Measurements from ENCODE around the gene MEPE. TPM values are rescaled to one million over a fixed set of nuclear protein-coding genes. Genes with fewer than 3 reads are reported as not detected.

Gene MEPE
- total RNA-seq, 1 experiment from 2014 or later: not detected

DNA sequence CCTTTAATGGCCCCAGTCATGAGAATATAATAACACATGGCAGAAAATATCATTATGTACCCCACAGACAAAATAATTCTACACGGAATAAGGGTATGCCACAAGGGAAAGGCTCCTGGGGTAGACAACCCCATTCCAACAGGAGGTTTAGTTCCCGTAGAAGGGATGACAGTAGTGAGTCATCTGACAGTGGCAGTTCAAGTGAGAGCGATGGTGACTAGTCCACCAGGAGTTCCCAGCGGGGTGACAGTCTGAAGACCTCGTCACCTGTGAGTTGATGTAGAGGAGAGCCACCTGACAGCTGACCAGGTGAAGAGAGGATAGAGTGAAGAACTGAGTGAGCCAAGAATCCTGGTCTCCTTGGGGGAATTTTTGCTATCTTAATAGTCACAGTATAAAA is 13.5 kb downstream of the MEPE start:
- TF ChIP-seq TCF7L2 (IDR thresholded peaks at IDR 0.05; ENCODE audit: low read depth, low read length) (no peak), SIN3A (IDR thresholded peaks at IDR 0.05; ENCODE audit: borderline replicate concordance, insufficient read depth, low read depth, low read length) (no peak), POLR2AphosphoS5 (IDR thresholded peaks at IDR 0.05; ENCODE audit: low read depth, low read length) (no peak)
- TF ChIP-seq, protein P1, sequence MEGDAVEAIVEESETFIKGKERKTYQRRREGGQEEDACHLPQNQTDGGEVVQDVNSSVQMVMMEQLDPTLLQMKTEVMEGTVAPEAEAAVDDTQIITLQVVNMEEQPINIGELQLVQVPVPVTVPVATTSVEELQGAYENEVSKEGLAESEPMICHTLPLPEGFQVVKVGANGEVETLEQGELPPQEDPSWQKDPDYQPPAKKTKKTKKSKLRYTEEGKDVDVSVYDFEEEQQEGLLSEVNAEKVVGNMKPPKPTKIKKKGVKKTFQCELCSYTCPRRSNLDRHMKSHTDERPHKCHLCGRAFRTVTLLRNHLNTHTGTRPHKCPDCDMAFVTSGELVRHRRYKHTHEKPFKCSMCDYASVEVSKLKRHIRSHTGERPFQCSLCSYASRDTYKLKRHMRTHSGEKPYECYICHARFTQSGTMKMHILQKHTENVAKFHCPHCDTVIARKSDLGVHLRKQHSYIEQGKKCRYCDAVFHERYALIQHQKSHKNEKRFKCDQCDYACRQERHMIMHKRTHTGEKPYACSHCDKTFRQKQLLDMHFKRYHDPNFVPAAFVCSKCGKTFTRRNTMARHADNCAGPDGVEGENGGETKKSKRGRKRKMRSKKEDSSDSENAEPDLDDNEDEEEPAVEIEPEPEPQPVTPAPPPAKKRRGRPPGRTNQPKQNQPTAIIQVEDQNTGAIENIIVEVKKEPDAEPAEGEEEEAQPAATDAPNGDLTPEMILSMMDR (IDR thresholded peaks at IDR 0.05): no peak
- TF ChIP-seq, protein P2, sequence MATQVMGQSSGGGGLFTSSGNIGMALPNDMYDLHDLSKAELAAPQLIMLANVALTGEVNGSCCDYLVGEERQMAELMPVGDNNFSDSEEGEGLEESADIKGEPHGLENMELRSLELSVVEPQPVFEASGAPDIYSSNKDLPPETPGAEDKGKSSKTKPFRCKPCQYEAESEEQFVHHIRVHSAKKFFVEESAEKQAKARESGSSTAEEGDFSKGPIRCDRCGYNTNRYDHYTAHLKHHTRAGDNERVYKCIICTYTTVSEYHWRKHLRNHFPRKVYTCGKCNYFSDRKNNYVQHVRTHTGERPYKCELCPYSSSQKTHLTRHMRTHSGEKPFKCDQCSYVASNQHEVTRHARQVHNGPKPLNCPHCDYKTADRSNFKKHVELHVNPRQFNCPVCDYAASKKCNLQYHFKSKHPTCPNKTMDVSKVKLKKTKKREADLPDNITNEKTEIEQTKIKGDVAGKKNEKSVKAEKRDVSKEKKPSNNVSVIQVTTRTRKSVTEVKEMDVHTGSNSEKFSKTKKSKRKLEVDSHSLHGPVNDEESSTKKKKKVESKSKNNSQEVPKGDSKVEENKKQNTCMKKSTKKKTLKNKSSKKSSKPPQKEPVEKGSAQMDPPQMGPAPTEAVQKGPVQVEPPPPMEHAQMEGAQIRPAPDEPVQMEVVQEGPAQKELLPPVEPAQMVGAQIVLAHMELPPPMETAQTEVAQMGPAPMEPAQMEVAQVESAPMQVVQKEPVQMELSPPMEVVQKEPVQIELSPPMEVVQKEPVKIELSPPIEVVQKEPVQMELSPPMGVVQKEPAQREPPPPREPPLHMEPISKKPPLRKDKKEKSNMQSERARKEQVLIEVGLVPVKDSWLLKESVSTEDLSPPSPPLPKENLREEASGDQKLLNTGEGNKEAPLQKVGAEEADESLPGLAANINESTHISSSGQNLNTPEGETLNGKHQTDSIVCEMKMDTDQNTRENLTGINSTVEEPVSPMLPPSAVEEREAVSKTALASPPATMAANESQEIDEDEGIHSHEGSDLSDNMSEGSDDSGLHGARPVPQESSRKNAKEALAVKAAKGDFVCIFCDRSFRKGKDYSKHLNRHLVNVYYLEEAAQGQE (IDR thresholded peaks at IDR 0.05; ENCODE audit: insufficient read depth in 1 of 2, low read depth in 2 of 2, low read length in 1 of 2): no peak
- DNase-seq (ENCODE audit: low read depth, low spot score) (no peak), ATAC-seq (no peak)
- Histone ChIP-seq H3K27me3 (ENCODE audit: control insufficient read depth, insufficient read depth, low read length) (peaks cover 7% of the 10 kb centered on the region), H3K4me1 (ENCODE audit: control insufficient read depth, insufficient read depth, low read length) (no peaks in the 10 kb centered on the region), H3K36me3 (ENCODE audit: control insufficient read depth, insufficient read depth, low read length) (no peaks in the 10 kb centered on the region), H3K9me3 (ENCODE audit: control insufficient read depth, insufficient read depth, low read depth, low read length) (no peaks in the 10 kb centered on the region), H3K4me3 (ENCODE audit: low read depth in 2 of 2, low read length in 2 of 2) (no peak overlapping the region), H3K27ac (ENCODE audit: low read length) (no peak overlapping the region)
- in situ Hi-C loops (cut with HindIII; ENCODE audit: low pct_unique_long_range_greater_than_20kb, low sequenced_read_pairs): no loop called here
- intact Hi-C loops (cut with micrococcal nuclease; ENCODE audit: unreplicated experiment): no loop called here
- POLR2A ChIA-PET: interaction anchor here (0.7 kb wide), 1 partner anchor 10 kb away, joined by 3 read pairs; no protein-coding TSS in a partner anchor
- BruUV-seq (replicated peaks): no TSS peak
- CTCF ChIA-PET: no interaction called here

DNA sequence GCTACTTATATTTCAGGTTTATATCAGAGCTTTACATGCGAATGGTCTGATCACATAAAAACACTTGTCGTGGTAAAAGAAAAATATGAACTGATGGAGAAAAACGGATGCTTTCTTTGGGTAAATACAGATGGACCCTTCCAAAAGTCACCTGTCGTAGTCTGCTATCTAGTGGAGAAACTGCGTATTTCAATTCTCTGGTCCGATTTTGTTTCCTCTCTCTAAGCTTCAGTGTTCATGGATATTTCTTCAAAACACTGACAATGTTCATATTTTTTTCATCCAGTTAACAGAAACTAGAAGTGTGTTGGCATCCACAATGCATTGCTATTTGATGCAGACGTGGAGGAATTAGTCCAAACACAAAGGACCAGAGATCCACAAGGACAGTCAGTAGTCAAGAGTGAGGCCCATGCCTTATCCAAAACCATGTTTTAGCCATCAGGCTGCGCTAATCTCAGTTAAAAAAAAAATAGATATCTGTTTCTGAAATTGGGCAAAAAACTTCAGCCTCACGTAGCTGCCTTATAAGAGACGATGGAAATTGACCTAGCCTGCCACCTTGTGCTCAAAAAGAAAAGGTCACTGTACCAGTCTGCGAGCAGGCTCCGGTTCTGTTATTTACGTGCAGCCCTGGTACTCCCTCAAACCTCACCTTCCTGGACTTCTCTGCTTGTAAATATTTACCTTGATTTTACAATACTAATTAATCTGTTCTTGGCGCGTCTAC is 16.0 kb downstream of the MEPE start:
- ATAC-seq: peak; percentile 85
- CTCF ChIA-PET: interaction anchor here (0.6 to 1.0 kb wide), 3 partner anchors 13 to 361 kb away, joined by 3 to 4 read pairs (median 3); no protein-coding TSS in a partner anchor
- DNase-seq (ENCODE audit: low read depth, low spot score): no peak
- Histone ChIP-seq H3K27me3 (ENCODE audit: control insufficient read depth, insufficient read depth, low read length) (peaks cover 7% of the 10 kb centered on the region), H3K27ac (ENCODE audit: low read length) (no peak overlapping the region), H3K9me3 (ENCODE audit: control insufficient read depth, insufficient read depth, low read depth, low read length) (no peaks in the 10 kb centered on the region), H3K36me3 (ENCODE audit: control insufficient read depth, insufficient read depth, low read length) (no peaks in the 10 kb centered on the region), H3K4me1 (ENCODE audit: control insufficient read depth, insufficient read depth, low read length) (no peaks in the 10 kb centered on the region), H3K4me3 (ENCODE audit: low read depth in 2 of 2, low read length in 2 of 2) (no peak overlapping the region)
- TF ChIP-seq, protein P2 (IDR thresholded peaks at IDR 0.05; ENCODE audit: insufficient read depth in 1 of 2, low read depth in 2 of 2, low read length in 1 of 2): no peak
- no peak for TF ChIP-seq POLR2AphosphoS5 (IDR thresholded peaks at IDR 0.05; ENCODE audit: low read depth, low read length)
- TF ChIP-seq, protein P1 (IDR thresholded peaks at IDR 0.05): peak; percentile 73
- intact Hi-C loops (cut with micrococcal nuclease; ENCODE audit: unreplicated experiment): no loop called here
- POLR2A ChIA-PET: no interaction called here
- BruUV-seq (replicated peaks): no TSS peak
- in situ Hi-C loops (cut with HindIII; ENCODE audit: low pct_unique_long_range_greater_than_20kb, low sequenced_read_pairs): no loop called here

Measured in Panc1 (cell line).